HepG2 (cell line): ENCODE data around the gene CES3. TPM values are rescaled to one million over a fixed set of nuclear protein-coding genes. Genes with fewer than 3 reads are reported as not detected.

Source experiments
- ASH2L ChIP-seq: fragments of 300-600, 200-600 bp; sonication (generic); IDR thresholded peaks from 2 replicates; pipeline ENCODE4 v1.7.0; 2017; ENCODE audit warnings: low read depth, mild to moderate bottlenecking, moderate library complexity, mixed read lengths, low read length; ENCODE audit not compliant: insufficient read length
- ERF ChIP-seq: IDR thresholded peaks from 2 replicates; pipeline ENCODE4 v1.6.1; 2018; ENCODE audit warnings: missing biosample characterization, missing genetic modification reagents
- HOXA5 ChIP-seq: sonication (generic); formaldehyde crosslinking; IDR thresholded peaks from 2 replicates; pipeline ENCODE4 v1.4.0; 2020; ENCODE audit warnings: missing genetic modification reagents
- KIAA2018 ChIP-seq: sonication (generic); formaldehyde crosslinking; IDR thresholded peaks from 2 replicates; pipeline ENCODE4 v1.5.0; 2020; ENCODE audit warnings: mild to moderate bottlenecking, missing genetic modification reagents, borderline replicate concordance
- MAZ ChIP-seq, 2 experiments: sonication (generic) in 1 of 2; formaldehyde crosslinking in 1 of 2; IDR thresholded peaks; 2 replicates each; pipeline versions ENCODE4 v1.5.0 to v1.6.1; 2012 to 2020; ENCODE audit warnings: low read depth in 2 of 2, mild to moderate bottlenecking in 2 of 2, borderline replicate concordance in 1 of 2, improper control_type of control experiment in 1 of 2, low read length in 1 of 2, missing genetic modification reagents in 1 of 2, moderate library complexity in 1 of 2
- SIN3B ChIP-seq: fragments of 150-350 bp; IDR thresholded peaks from 2 replicates; pipeline ENCODE4 v1.6.1; 2014; ENCODE audit warnings: low read length
- ZBTB37 ChIP-seq: sonication (generic); formaldehyde crosslinking; IDR thresholded peaks from 2 replicates; pipeline ENCODE4 v1.4.0; 2020; ENCODE audit warnings: mild to moderate bottlenecking, missing genetic modification reagents
- ZNF234 ChIP-seq: sonication (generic); formaldehyde crosslinking; conservative IDR thresholded peaks from 2 replicates; pipeline ENCODE4 v1.5.1; 2020; ENCODE audit warnings: mild to moderate bottlenecking, missing genetic modification reagents
- ZNF3 ChIP-seq: IDR thresholded peaks from 2 replicates; pipeline ENCODE4 v1.7.0; 2017; ENCODE audit warnings: inconsistent platforms
- ZNF639 ChIP-seq: conservative IDR thresholded peaks from 2 replicates; pipeline ENCODE4 v1.6.1; 2018; ENCODE audit warnings: missing genetic modification reagents
- ZNF777 ChIP-seq: sonication (generic); formaldehyde crosslinking; IDR thresholded peaks from 2 replicates; pipeline ENCODE4 v1.4.0; 2020; ENCODE audit warnings: missing genetic modification reagents
- polyA plus RNA-seq, 8 experiments: library from polyadenylated mRNA; depleted of rRNA in 3 of 8; stranded (reverse) in 7 of 8; unstranded in 1 of 8; fragments of >200 nt; fragmentation: Illumina TruSeq in 4 of 8; extraction: Trizol in 4 of 8; gene quantifications; 2 replicates each; pipeline versions ENCODE4 v1.2.1 to v1.2.3, GENCODE V29; 2011 to 2016; ENCODE audit warnings: low read depth in 4 of 8, missing spikeins in 1 of 8, mixed read lengths in 1 of 8; ENCODE audit not compliant: insufficient read depth in 1 of 8
- total RNA-seq, 5 experiments: library from RNA; depleted of rRNA; stranded (reverse); fragments of >200 nt; fragmentation: Illumina TruSeq; extraction: Trizol; gene quantifications; 2 replicates each; pipeline ENCODE4 v1.2.3, GENCODE V29; 2016; ENCODE audit warnings: low read depth in 1 of 5
- TF ChIP-seq, protein P1 (sequence below): sonication (generic); formaldehyde crosslinking; IDR thresholded peaks from 2 replicates; pipeline ENCODE4 v1.5.0; 2020; ENCODE audit warnings: missing genetic modification reagents
- TF ChIP-seq, protein P2 (sequence below): sonication (generic); formaldehyde crosslinking; IDR thresholded peaks from 2 replicates; pipeline ENCODE4 v1.4.0; 2020; ENCODE audit warnings: missing genetic modification reagents
- TF ChIP-seq, protein P3 (sequence below): sonication (generic); formaldehyde crosslinking; IDR thresholded peaks from 2 replicates; pipeline ENCODE4 v1.5.0; 2020; ENCODE audit warnings: missing genetic modification reagents

The CES3 gene
- total and polyA plus RNA-seq, 2 of the 13 experiments (the other 11 are each of a cell fraction or from before 2014, with no cell fraction given): 6.6 to 17.4 TPM

DNA sequence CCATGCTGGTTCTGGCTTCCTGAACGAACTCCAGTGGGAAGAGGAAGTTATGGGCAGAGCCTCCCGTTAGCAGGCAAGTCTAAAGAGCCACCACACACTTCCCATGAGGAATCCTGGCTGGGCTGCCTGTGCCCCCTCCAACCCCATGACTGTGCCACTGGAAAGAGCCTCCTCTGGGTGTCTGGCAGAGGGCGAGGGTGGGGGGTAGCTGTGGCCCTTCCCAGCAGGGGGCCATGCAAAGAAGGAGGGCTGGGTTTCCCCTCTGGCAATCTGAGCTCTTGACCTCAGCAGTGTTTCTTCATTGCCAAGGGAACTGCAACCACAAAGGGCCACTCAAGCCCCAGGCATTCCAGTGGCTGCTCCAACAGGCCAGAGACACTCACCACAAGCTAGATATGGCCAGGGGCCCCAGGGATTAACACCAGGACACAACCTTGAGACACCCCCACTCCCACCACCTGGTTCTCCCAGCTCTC, 34.1 kb upstream of the CES3 start (continued):
- no peak for TF ChIP-seq KIAA2018 (CRISPR knock-in tag)
- peak; percentile 62; the same call in 1 of the 2 replicates for TF ChIP-seq MAZ (IDR thresholded peaks at IDR 0.05; ENCODE audit: borderline replicate concordance, low read depth, low read length)
- no peak for TF ChIP-seq MAZ (CRISPR knock-in tag; IDR thresholded peaks at IDR 0.05; ENCODE audit: low read depth)
- TF ChIP-seq ZNF3: no peak
- no peak for TF ChIP-seq ZNF234 (CRISPR knock-in tag)
- no peak for TF ChIP-seq ZNF639 (CRISPR knock-in tag)
- TF ChIP-seq, protein P1, sequence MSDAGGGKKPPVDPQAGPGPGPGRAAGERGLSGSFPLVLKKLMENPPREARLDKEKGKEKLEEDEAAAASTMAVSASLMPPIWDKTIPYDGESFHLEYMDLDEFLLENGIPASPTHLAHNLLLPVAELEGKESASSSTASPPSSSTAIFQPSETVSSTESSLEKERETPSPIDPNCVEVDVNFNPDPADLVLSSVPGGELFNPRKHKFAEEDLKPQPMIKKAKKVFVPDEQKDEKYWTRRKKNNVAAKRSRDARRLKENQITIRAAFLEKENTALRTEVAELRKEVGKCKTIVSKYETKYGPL: no peak
- no peak for TF ChIP-seq SIN3B
- TF ChIP-seq, protein P2, sequence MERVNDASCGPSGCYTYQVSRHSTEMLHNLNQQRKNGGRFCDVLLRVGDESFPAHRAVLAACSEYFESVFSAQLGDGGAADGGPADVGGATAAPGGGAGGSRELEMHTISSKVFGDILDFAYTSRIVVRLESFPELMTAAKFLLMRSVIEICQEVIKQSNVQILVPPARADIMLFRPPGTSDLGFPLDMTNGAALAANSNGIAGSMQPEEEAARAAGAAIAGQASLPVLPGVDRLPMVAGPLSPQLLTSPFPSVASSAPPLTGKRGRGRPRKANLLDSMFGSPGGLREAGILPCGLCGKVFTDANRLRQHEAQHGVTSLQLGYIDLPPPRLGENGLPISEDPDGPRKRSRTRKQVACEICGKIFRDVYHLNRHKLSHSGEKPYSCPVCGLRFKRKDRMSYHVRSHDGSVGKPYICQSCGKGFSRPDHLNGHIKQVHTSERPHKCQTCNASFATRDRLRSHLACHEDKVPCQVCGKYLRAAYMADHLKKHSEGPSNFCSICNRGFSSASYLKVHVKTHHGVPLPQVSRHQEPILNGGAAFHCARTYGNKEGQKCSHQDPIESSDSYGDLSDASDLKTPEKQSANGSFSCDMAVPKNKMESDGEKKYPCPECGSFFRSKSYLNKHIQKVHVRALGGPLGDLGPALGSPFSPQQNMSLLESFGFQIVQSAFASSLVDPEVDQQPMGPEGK: 0 out of 2 replicates have a peak, but pooled peaks have one; percentile 34
- TF ChIP-seq ERF (CRISPR knock-in tag): 0 out of 2 replicates have a peak, but pooled peaks have one; percentile 16
- peak; percentile 54 for TF ChIP-seq ASH2L
- TF ChIP-seq, protein P3, sequence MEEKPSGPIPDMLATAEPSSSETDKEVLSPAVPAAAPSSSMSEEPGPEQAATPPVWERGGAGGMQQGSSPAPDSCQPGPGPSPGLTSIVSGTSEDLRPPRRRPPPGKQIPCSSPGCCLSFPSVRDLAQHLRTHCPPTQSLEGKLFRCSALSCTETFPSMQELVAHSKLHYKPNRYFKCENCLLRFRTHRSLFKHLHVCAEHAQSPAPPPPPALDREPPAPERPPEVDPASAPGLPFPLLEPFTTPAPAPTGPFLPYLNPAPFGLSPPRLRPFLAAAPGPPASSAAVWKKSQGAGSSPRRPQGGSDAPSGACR (CRISPR knock-in tag): no peak
- no peak for TF ChIP-seq HOXA5
- peak; percentile 27; the same call in 1 of the 2 replicates for TF ChIP-seq ZBTB37 (CRISPR knock-in tag)
- TF ChIP-seq ZNF777: peak; percentile 18
